Endothelial cell of umbilical vein (primary cell): ENCODE data around the gene PPARD. TPM values are rescaled to one million over a fixed set of nuclear protein-coding genes. Genes with fewer than 3 reads are reported as not detected.

ENCODE experiments used
- BruUV-seq: library from RNA; stranded (reverse); fragments of 400-500 nt; replicated peaks from 2 replicates; lab custom pipeline; 2021; lab: Mats Ljungman, UMichigan
- CTCF ChIA-PET: fragments of 300-600, 350-600 bp; sonication (Branson Sonifier 250); formaldehyde crosslinking; loops from one replicate; lab custom pipeline; 2021; ENCODE audit warnings: antibody characterized with exemption, inconsistent platforms; lab: Charles Lee
- POLR2A ChIA-PET: fragments of 300-600, 350-600 bp; sonication (Branson Sonifier 250); formaldehyde crosslinking; loops from one replicate; lab custom pipeline; 2021; ENCODE audit warnings: antibody characterized with exemption, inconsistent platforms; lab: Charles Lee
- DNase-seq: peaks from one replicate; pipeline ENCODE4 v3.0.0-alpha.2; 2011; ENCODE audit warnings: low read depth, low spot score
- FAIRE-seq: peaks from 2 replicates; lab custom pipeline; 2011; peaks lifted over from hg19 to GRCh38; lab: Jason Lieb, UNC
- H2AFZ ChIP-seq: 2 replicates; pipeline ENCODE4 v1.6.0; 2012; ENCODE audit warnings: low read depth, low read length, control low read depth, inconsistent platforms
- H3K27ac ChIP-seq: 2 replicates; pipeline ENCODE4 v1.5.1; 2011; ENCODE audit warnings: low read depth, mild to moderate bottlenecking, control low read depth, low read length, moderate library complexity; ENCODE audit not compliant: insufficient read depth
- H3K27me3 ChIP-seq, 2 experiments: 2 replicates each; pipeline versions ENCODE4 v1.6.0 to v1.6.1; 2011; ENCODE audit warnings: low read length in 2 of 2, mixed read lengths in 1 of 2; ENCODE audit not compliant: control insufficient read depth in 2 of 2, insufficient read depth in 2 of 2
- H3K36me3 ChIP-seq, 2 experiments: 2 replicates in 1 of 2; 3 replicates in 1 of 2; pipeline ENCODE4 v1.5.1; 2011; ENCODE audit warnings: low read length in 2 of 2, mild to moderate bottlenecking in 1 of 2, moderate library complexity in 1 of 2; ENCODE audit not compliant: control insufficient read depth in 2 of 2, insufficient read depth in 2 of 2; ENCODE audit errors: extremely low read depth in 1 of 2
- H3K4me1 ChIP-seq: 3 replicates; pipeline ENCODE4 v1.5.1; 2011; ENCODE audit warnings: mild to moderate bottlenecking, low read length; ENCODE audit not compliant: control insufficient read depth, insufficient read depth; ENCODE audit errors: extremely low read depth
- H3K4me2 ChIP-seq: 2 replicates; pipeline ENCODE4 v1.6.1; 2011; ENCODE audit warnings: low read length, control low read depth, mixed read lengths; ENCODE audit not compliant: insufficient read depth
- H3K4me3 ChIP-seq, 3 experiments: fragments of 200-600 bp in 1 of 3; sonication (generic), shearing (Covaris generic) in 1 of 3; replicated peaks in 1 of 3; 2 replicates each; pipeline ENCODE4 v1.5.1; 2011 to 2016; ENCODE audit warnings: control low read depth in 3 of 3, low read length in 3 of 3, mild to moderate bottlenecking in 2 of 3, inconsistent platforms in 1 of 3, low read depth in 1 of 3, moderate library complexity in 1 of 3; ENCODE audit not compliant: insufficient read depth in 1 of 3
- H3K79me2 ChIP-seq: 2 replicates; pipeline ENCODE4 v1.6.0; 2012; ENCODE audit warnings: low read length, inconsistent platforms; ENCODE audit not compliant: control insufficient read depth, insufficient read depth
- H3K9ac ChIP-seq: replicated peaks from 2 replicates; pipeline ENCODE3; 2011; ENCODE audit warnings: low read length, control low read depth; ENCODE audit not compliant: insufficient read depth; ENCODE audit errors: extremely low read depth
- H3K9me1 ChIP-seq: replicated peaks from 3 replicates; pipeline ENCODE4 v1.6.0; 2011; ENCODE audit warnings: mild to moderate bottlenecking, low read length; ENCODE audit not compliant: control insufficient read depth, insufficient read depth; ENCODE audit errors: extremely low read depth
- H3K9me3 ChIP-seq: replicated peaks from 2 replicates; pipeline ENCODE4 v1.5.1; 2012; ENCODE audit warnings: low read length, inconsistent platforms; ENCODE audit not compliant: control insufficient read depth, insufficient read depth
- H4K20me1 ChIP-seq: replicated peaks from 2 replicates; pipeline ENCODE3; 2011; ENCODE audit warnings: mild to moderate bottlenecking, low read length; ENCODE audit not compliant: control insufficient read depth, insufficient read depth; ENCODE audit errors: extremely low read depth
- EZH2 ChIP-seq: IDR thresholded peaks from 2 replicates; pipeline ENCODE4 v1.6.1; 2012; ENCODE audit warnings: borderline replicate concordance, low read depth, mild to moderate bottlenecking, moderate library complexity, low read length, inconsistent platforms; ENCODE audit not compliant: severe bottlenecking
- dilution Hi-C: fragments of 300-500 bp; cut with MboI; formaldehyde crosslinking; loops from one replicate; pipeline ENCODE4 v1.15.0; 2019; ENCODE audit warnings: low sequenced_read_pairs; ENCODE audit not compliant: extremely low pct_ligation_motif_present
- intact Hi-C: fragments of 100-400 bp; cut with micrococcal nuclease; formaldehyde crosslinking; loops from one replicate; pipeline ENCODE4 v1.10.0; 2022
- polyA plus RNA-seq, 4 experiments: library from polyadenylated mRNA; depleted of rRNA in 3 of 4; stranded (reverse) in 3 of 4; unstranded in 1 of 4; fragments of >200 nt; gene quantifications; 2 replicates each; pipeline versions ENCODE4 v1.2.1 to v1.2.3, GENCODE V29; 2011 to 2012; ENCODE audit warnings: missing spikeins in 1 of 4
- total RNA-seq: library from RNA; stranded (reverse); gene quantifications from 2 replicates; pipeline ENCODE4 v1.2.3, GENCODE V29; 2021
- TF ChIP-seq, protein P1 (sequence below), 2 donors: IDR thresholded peaks; 1 replicate in 1 of 2; 2 replicates in 1 of 2; pipeline ENCODE4 v1.5.1; 2011; ENCODE audit warnings: low read length in 2 of 2, mild to moderate bottlenecking in 2 of 2, moderate library complexity in 2 of 2, control low read depth in 1 of 2, inconsistent platforms in 1 of 2, low read depth in 1 of 2; ENCODE audit not compliant: insufficient read depth in 1 of 2; ENCODE audit errors: extremely low read depth in 1 of 2

PPARD gene
- total and polyA plus RNA-seq, 2 donors (not counting 3 experiments of a cell fraction or from before 2014, with no cell fraction given): 23.4 to 29.2 TPM

DNA sequence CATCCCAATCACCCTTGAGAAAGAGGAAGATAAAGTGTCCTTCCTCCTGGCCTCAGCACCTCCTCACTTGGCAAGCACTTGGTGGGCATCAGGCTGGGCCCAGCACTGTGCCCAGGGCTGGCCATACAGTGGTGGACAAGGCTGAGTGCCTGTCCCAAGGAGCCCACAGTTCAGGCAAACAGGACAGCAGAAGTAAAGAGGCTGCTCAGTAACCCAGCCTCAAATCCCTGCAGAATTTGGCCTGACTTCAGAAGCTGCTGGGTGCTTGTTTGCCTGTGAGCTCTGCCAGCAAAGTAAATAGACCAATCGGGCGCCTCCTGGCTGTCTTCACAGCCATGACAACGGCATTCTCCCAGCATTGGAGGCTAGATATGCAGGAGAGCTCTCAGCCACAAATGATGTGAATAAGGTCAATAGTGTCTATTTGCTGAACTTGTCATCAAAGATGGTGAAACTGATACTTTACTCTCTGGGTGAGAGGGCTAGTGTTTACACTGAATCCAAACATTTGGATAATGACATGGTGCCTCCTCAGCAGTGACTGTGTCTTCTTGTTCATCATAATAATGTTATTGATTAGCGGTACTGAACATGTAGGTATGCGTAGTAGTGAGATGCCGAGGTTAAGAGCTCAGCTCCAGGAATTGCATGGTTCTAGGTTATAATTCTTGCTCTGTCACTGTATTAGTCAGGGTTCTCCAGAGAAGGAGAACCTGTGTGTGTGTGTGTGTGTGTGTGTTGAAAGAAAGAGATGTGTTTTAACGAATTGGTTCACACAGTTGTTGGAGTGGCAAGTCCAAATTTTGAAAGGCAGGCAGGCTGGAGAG lies 72.9 kb downstream of the PPARD start:
- DNase-seq: peak; percentile 44
- intact Hi-C loops: loop anchor here (1.0 kb wide), 1 partner anchor 73 kb away; the partner anchor contains the start of gene PPARD
- POLR2A ChIA-PET: no interaction called here

More for the DNA sequence above, 72.9 kb downstream of the PPARD start:
- Histone ChIP-seq H3K36me3 (peaks cover 2 to 18% of the 10 kb centered on the region in 2 experiments), H3K4me3 (no peak overlapping the region), H3K9ac (no peak overlapping the region), H3K27ac (no peak overlapping the region), H3K79me2 (no peaks in the 10 kb centered on the region), H4K20me1 (no peaks in the 10 kb centered on the region), H3K4me2 (no peak overlapping the region), H3K4me1 (peaks cover 13% of the 10 kb centered on the region), H3K9me3 (no peaks in the 10 kb centered on the region), H2AFZ (no peak overlapping the region), H3K9me1 (no peaks in the 10 kb centered on the region), H3K27me3 (no peaks in the 10 kb centered on the region)
- dilution Hi-C loops: no loop called here
- FAIRE-seq: peak; percentile 75
- no peak for TF ChIP-seq EZH2
- TF ChIP-seq, protein P1, sequence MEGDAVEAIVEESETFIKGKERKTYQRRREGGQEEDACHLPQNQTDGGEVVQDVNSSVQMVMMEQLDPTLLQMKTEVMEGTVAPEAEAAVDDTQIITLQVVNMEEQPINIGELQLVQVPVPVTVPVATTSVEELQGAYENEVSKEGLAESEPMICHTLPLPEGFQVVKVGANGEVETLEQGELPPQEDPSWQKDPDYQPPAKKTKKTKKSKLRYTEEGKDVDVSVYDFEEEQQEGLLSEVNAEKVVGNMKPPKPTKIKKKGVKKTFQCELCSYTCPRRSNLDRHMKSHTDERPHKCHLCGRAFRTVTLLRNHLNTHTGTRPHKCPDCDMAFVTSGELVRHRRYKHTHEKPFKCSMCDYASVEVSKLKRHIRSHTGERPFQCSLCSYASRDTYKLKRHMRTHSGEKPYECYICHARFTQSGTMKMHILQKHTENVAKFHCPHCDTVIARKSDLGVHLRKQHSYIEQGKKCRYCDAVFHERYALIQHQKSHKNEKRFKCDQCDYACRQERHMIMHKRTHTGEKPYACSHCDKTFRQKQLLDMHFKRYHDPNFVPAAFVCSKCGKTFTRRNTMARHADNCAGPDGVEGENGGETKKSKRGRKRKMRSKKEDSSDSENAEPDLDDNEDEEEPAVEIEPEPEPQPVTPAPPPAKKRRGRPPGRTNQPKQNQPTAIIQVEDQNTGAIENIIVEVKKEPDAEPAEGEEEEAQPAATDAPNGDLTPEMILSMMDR (IDR thresholded peaks at IDR 0.05; ENCODE audit: extremely low read depth in 1 of 2, insufficient read depth in 1 of 2, low read depth in 1 of 2, low read length in 2 of 2): peak; percentile 5 to 36
- CTCF ChIA-PET: interaction anchor here (0.6 to 2.8 kb wide), 18 partner anchors 9 to 153 kb away, joined by 3 to 38 read pairs (median 4); partner anchors contain the start of genes DEF6, FANCE and PPARD
- BruUV-seq: no TSS peak
